ENCODE data around the gene ZNF606. TPM values are rescaled to one million over a fixed set of nuclear protein-coding genes. Genes with fewer than 3 reads are reported as not detected.
"Not testable (repeated sequence)": the region's sequence is repeated elsewhere in the genome, so short reads cannot be mapped to it uniquely, and the experiment has no call there.

ZNF606 gene
- total and polyA plus RNA-seq, 2 donors (not counting 3 experiments of a cell fraction or from before 2014, with no cell fraction given): 4.6 to 10.8 TPM

DNA sequence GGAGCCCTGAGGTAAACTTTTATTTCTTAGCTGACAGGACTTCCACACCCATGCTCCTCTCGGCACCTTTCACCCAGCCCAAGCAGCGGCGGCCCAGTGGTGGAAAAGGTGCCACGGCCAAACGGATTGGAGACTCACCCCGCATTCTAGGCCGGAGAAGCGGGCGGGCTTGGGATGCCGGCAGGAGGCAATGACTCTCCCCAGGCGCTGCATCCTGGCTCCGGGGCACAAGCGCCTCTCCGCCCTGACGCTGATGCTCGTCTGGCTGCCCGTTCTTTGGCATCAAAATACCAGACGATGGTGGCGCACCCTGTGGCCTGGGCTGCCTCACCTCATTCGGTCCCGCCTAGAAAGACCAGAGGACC lies 6.7 kb upstream of the ZNF606 start:
- Histone ChIP-seq H3K79me2 (ENCODE audit: control insufficient read depth, insufficient read depth, low read length) (no peaks in the 10 kb centered on the region), H3K9me1 (replicated peaks; ENCODE audit: control insufficient read depth, extremely low read depth, insufficient read depth, low read length) (no peaks in the 10 kb centered on the region), H3K27me3 (ENCODE audit: control insufficient read depth in 2 of 2, insufficient read depth in 2 of 2, low read length in 2 of 2) (no peaks in the 10 kb centered on the region), H3K27ac (ENCODE audit: insufficient read depth, low read depth, low read length) (no peak overlapping the region), H4K20me1 (replicated peaks; ENCODE audit: control insufficient read depth, extremely low read depth, insufficient read depth, low read length) (no peaks in the 10 kb centered on the region), H3K4me1 (ENCODE audit: control insufficient read depth, extremely low read depth, insufficient read depth, low read length) (no peaks in the 10 kb centered on the region), H3K4me2 (ENCODE audit: insufficient read depth, low read length) (peak overlapping the region; percentile 40), H2AFZ (ENCODE audit: low read depth, low read length) (no peak overlapping the region), H3K9me3 (replicated peaks; ENCODE audit: control insufficient read depth, insufficient read depth, low read length) (peaks cover 5% of the 10 kb centered on the region), H3K9ac (replicated peaks; ENCODE audit: extremely low read depth, insufficient read depth, low read length) (no peak overlapping the region), H3K36me3 (ENCODE audit: control insufficient read depth in 2 of 2, extremely low read depth in 1 of 2, insufficient read depth in 2 of 2, low read length in 2 of 2) (peaks cover 0 to 4% of the 10 kb centered on the region in 2 experiments), H3K4me3 (replicated peaks in 1 of 3; ENCODE audit: insufficient read depth in 1 of 3, low read depth in 1 of 3, low read length in 3 of 3) (no peak overlapping the region)
- ChIA-PET CTCF (no interaction called here), POLR2A (no interaction called here)
- intact Hi-C loops (cut with micrococcal nuclease): loop anchor here (10.0 kb wide), 2 partner anchors 146 to 374 kb away; partner anchors contain the start of genes ZNF211 and ZNF329
- BruUV-seq (replicated peaks): no TSS peak
- no peak for TF ChIP-seq EZH2 (IDR thresholded peaks at IDR 0.05; ENCODE audit: borderline replicate concordance, low read depth, low read length, severe bottlenecking)
- TF ChIP-seq JUN (IDR thresholded peaks at IDR 0.05; ENCODE audit: borderline replicate concordance, insufficient read depth, insufficient read length, low read depth): peak; percentile 0
- FAIRE-seq (no peak), DNase-seq (ENCODE audit: low read depth, low spot score) (no peak)
- dilution Hi-C loops (cut with MboI; ENCODE audit: extremely low pct_ligation_motif_present, low sequenced_read_pairs): no loop called here

DNA sequence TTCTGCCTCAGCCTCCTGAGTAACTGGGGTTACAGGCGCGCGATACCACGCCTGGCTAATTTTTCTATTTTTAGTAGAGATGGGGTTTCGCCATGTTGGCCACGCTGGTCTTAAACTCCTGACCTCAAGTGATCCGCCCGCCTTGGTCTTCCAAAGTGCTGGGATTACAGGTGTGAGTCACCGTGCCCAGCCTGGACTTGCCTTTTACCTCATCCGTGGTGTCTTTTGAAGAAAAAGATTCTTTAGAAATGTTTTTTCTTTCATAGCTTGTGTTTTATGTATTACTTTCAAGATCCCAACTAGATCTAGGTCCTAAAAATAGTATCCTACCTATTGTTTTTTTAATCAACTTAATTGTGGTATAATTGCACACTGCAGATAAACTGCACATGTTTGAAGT lies 6.3 kb upstream of the ZNF606 start:
- FAIRE-seq; CTCF ChIA-PET; dilution Hi-C loops (cut with MboI; ENCODE audit: extremely low pct_ligation_motif_present, low sequenced_read_pairs); H3K4me3 ChIP-seq (replicated peaks in 1 of 3; ENCODE audit: insufficient read depth in 1 of 3, low read depth in 1 of 3, low read length in 3 of 3); H3K4me2 ChIP-seq (ENCODE audit: insufficient read depth, low read length); H3K9ac ChIP-seq (replicated peaks; ENCODE audit: extremely low read depth, insufficient read depth, low read length); H3K79me2 ChIP-seq (ENCODE audit: control insufficient read depth, insufficient read depth, low read length); H3K27ac ChIP-seq (ENCODE audit: insufficient read depth, low read depth, low read length); DNase-seq (ENCODE audit: low read depth, low spot score); H3K36me3 ChIP-seq (ENCODE audit: control insufficient read depth in 2 of 2, extremely low read depth in 1 of 2, insufficient read depth in 2 of 2, low read length in 2 of 2); POLR2A ChIA-PET; H3K4me1 ChIP-seq (ENCODE audit: control insufficient read depth, extremely low read depth, insufficient read depth, low read length); H2AFZ ChIP-seq (ENCODE audit: low read depth, low read length); H3K9me3 ChIP-seq (replicated peaks; ENCODE audit: control insufficient read depth, insufficient read depth, low read length); H3K9me1 ChIP-seq (replicated peaks; ENCODE audit: control insufficient read depth, extremely low read depth, insufficient read depth, low read length); H4K20me1 ChIP-seq (replicated peaks; ENCODE audit: control insufficient read depth, extremely low read depth, insufficient read depth, low read length); H3K27me3 ChIP-seq (ENCODE audit: control insufficient read depth in 2 of 2, insufficient read depth in 2 of 2, low read length in 2 of 2); BruUV-seq (replicated peaks): not testable (repeated sequence)
- intact Hi-C loops (cut with micrococcal nuclease): loop anchor here (10.0 kb wide), 2 partner anchors 146 to 374 kb away; partner anchors contain the start of genes ZNF211 and ZNF329
